AG09319 (cell line): ENCODE results near the gene LAIR2.

ENCODE experiments used
- DNase-seq: peaks from one replicate; pipeline ENCODE4 v3.0.0-alpha.2; 2010; ENCODE audit warnings: low read depth; ENCODE audit errors: extremely low read depth
- TF ChIP-seq, protein P1 (sequence below): IDR thresholded peaks from 2 replicates; pipeline ENCODE4 v1.5.1; 2011; ENCODE audit warnings: low read depth, mild to moderate bottlenecking, inconsistent platforms, low read length, moderate library complexity

Gene LAIR2

DNA sequence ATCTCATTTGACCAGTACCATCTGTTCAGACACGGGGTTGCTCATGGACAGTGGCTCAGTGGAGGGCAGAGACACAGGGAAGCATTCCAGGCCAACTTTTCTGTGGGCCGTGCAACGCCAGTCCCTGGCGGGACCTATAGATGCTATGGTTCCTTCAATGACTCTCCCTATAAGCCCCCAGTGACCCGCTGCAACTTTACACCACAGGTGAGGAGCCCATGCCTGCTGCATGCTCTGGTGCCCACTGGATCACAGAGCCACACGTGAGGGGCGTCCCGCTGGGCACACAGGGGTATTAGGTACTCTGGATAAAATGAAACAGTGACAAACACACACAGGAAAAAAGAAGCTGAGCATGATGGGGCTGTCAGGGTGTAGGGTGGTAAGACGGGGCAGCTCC is 34.3 kb downstream of the LAIR2 start:
- no peak for DNase-seq
- TF ChIP-seq, protein P1, sequence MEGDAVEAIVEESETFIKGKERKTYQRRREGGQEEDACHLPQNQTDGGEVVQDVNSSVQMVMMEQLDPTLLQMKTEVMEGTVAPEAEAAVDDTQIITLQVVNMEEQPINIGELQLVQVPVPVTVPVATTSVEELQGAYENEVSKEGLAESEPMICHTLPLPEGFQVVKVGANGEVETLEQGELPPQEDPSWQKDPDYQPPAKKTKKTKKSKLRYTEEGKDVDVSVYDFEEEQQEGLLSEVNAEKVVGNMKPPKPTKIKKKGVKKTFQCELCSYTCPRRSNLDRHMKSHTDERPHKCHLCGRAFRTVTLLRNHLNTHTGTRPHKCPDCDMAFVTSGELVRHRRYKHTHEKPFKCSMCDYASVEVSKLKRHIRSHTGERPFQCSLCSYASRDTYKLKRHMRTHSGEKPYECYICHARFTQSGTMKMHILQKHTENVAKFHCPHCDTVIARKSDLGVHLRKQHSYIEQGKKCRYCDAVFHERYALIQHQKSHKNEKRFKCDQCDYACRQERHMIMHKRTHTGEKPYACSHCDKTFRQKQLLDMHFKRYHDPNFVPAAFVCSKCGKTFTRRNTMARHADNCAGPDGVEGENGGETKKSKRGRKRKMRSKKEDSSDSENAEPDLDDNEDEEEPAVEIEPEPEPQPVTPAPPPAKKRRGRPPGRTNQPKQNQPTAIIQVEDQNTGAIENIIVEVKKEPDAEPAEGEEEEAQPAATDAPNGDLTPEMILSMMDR = no peak

DNA sequence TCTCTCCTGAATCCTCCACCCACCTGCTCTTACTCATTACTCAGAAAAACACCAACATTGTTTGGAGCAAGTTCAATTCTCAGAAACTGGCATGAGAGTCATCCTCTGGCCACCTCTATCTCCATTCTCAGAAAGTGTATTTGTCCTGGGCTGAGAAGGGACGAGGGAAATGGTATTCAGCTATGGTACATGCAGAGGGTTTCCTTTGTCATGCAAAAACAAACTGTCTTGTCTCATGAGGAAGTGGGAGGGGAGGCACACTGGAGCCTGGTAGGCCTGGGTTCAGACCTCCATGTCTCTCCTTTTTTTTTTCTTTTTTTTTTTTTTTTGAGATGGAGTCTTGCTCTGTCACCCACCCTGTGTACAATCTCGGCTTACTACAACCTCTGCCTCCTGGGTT is 39.1 kb downstream of the LAIR2 start:
- no peak for DNase-seq
- TF ChIP-seq, protein P1 = no peak

DNA sequence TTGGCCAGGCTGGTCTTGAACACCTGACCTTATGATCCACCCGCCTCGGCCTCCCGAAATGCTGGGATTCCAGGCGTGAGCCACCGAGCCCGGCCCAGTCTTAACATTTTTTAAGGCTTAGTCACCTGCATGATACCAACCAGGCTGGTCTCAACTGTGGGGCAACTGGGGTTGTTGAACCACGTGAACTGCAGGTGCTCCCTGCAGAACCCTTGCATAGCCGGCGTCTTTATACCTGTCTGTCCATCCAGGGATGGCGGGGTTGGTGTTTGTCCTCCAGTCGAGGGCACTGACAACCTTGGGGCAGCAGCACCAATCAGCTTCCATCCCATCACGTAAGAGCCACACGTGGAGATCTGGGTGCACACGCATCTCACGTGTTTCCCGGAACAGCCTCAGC is 46.2 kb downstream of the LAIR2 start:
- DNase-seq = no peak
- TF ChIP-seq, protein P1 = no peak

DNA sequence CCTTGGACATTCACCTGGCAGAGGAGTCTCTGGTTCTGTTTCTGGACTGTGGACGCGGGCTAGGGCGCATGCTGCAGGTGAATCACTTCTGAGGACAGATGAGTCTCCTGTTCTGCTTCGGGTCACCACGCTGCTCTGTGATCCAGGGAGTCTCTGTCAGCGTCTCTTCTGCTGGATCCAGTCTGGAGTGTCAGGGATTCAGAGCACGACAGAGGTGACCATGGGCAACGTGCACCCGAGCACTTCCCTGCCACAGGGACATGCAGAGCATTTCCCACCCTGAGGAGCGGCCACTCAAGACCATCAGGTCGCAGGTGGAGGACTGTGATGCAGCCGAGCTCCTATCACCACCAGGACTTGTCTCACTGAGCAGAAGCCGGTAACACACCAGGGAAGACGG is 46.6 kb downstream of the LAIR2 start:
- TF ChIP-seq, protein P1 = no peak
- no peak for DNase-seq

DNA sequence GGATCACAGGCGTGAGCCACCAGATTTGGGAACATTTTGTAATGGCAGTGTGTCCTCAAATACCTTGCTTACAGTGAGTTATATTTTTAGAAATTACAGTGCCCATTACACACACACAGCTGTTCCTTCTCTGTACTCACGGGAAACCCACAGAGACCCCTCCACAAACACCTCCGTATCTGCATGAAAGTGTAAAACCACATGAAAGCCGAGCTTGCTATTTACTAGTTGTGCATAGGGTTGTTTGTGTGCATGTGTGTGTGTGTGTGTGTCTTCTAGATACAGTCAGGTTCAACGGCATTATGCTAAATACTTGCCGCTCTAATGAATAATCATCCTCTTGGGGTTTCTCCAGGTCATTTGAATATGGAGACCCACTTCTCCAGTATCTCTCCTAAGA is 48.7 kb downstream of the LAIR2 start:
- DNase-seq = no peak
- TF ChIP-seq, protein P1 = no peak

DNA sequence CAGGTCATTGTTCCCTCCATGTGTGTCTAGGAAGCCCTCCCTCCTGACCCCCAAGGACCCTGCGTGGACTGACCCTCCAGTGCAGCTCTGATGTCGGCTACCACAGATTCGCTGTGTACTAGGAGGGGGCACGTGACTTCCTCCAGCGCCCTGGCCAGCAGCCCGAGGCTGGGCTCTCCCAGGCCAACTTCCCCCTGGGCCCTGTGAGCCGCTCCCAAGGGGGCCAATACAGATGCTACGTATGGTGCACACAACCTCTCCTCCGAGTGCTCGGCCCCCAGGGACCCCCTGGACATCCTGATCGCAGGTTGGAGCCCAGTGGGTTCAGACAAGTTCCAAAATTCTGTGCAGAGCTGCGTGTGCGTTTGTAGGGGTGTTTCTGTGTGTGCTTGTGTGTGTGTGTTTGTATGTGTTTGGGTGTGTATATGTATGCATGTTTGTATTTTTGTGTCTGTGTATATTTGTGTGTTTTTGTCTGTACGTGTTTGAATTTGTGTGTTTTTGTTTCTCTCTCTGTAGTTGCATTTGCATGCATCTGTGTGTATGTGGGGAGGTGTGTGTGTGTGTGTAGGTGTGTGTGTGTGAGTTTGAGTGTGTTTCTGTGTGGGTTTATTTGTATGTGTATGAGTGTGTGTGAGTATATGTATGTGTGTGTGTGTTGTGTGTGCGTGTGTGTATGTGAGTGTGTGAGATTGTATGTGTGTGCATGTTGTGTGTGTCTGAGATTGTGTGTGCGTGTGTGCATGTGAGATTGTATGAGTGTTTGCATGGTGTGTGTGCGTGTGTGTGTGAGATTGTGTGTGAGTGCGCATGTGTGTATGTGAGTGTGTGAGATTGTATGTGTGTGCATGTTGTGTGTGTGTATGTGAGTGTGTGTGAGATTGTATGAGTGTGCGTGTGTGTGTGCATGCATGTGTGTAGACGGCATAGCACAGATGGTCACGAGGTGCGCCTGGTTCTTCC is 49.6 kb downstream of the LAIR2 start:
- no peak for DNase-seq
- TF ChIP-seq, protein P1 = no peak

DNA sequence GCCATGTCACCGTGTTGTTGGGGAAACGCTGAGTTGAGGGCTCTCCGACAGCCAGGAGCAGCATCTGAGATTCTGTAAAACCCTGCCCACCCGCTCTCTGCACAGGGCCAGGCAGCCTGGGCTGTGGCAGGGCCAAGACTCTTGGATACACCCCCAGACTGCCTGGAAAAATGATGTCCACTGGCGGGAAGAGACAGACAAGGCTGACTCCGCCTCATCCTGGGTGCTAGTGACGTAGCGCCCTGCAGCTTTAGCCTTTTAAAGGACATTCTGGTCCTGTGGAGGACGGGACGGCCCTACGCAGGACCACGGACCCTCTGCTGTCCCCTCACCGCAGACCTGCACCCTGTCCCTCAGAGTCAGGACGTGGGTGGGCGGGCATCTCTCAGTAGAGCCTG is 50.3 kb downstream of the LAIR2 start:
- TF ChIP-seq, protein P1 = no peak
- DNase-seq = no peak
